OCI-LY3 (cell line): ENCODE measurements around the gene PALLD.
A peak's percentile ranks its signal among the peaks of the same experiment; 100 is the strongest.
"Not testable (repeated sequence)": the region's sequence is repeated elsewhere in the genome, so short reads cannot be mapped to it uniquely, and the experiment has no call there.

Experiments
- H2AFZ ChIP-seq: fragments of 200-600, 300-600 bp; shearing (Covaris generic); 2 replicates; pipeline ENCODE4 v1.6.0; 2014; ENCODE audit warnings: antibody characterized with exemption, low read depth, low read length
- H3K27ac ChIP-seq: fragments of 200-600, 300-600 bp; sonication (generic); 2 replicates; pipeline ENCODE4 v1.5.1; 2014; ENCODE audit warnings: mild to moderate bottlenecking, low read length, moderate library complexity, mixed read lengths
- H3K27me3 ChIP-seq: fragments of 200-600, 300-600 bp; sonication (generic); 2 replicates; pipeline ENCODE4 v1.6.1; 2014; ENCODE audit warnings: low read depth, low read length, mixed read lengths
- H3K36me3 ChIP-seq: fragments of 200-600, 300-600 bp; sonication (generic); replicated peaks from 2 replicates; pipeline ENCODE3; 2014; ENCODE audit warnings: low read depth, low read length, mixed read lengths
- H3K4me1 ChIP-seq: fragments of 300-600, 200-600 bp; sonication (generic); 2 replicates; pipeline ENCODE4 v1.6.1; 2014; ENCODE audit warnings: low read length, mixed read lengths
- H3K4me2 ChIP-seq: fragments of 200-600, 300-600 bp; sonication (generic); 2 replicates; pipeline ENCODE4 v1.6.1; 2014; ENCODE audit warnings: low read length, mixed read lengths
- H3K4me3 ChIP-seq: fragments of 300-600, 200-600 bp; sonication (generic); 2 replicates; pipeline ENCODE4 v1.5.1; 2014; ENCODE audit warnings: antibody characterized with exemption, mild to moderate bottlenecking, low read length, moderate library complexity
- H3K79me2 ChIP-seq: fragments of 300-600, 200-600 bp; shearing (Covaris generic); 2 replicates; pipeline ENCODE4 v1.6.1; 2014; ENCODE audit warnings: mild to moderate bottlenecking, low read length, mixed read lengths
- H3K9ac ChIP-seq: fragments of 300-600, 200-600 bp; shearing (Covaris generic); 2 replicates; pipeline ENCODE4 v1.6.0; 2014; ENCODE audit warnings: mild to moderate bottlenecking, low read length, moderate library complexity
- H3K9me3 ChIP-seq: fragments of 200-600, 300-600 bp; shearing (Covaris generic); 2 replicates; pipeline ENCODE4 v1.6.1; 2014; ENCODE audit warnings: low read length, mixed read lengths; ENCODE audit not compliant: insufficient read depth
- H4K20me1 ChIP-seq: fragments of 200-600, 300-600 bp; sonication (generic); 2 replicates; pipeline ENCODE4 v1.6.1; 2016; ENCODE audit warnings: low read length, mixed read lengths; ENCODE audit not compliant: insufficient read depth
- EZH2phosphoT487 ChIP-seq: fragments of 200-600 bp; shearing (Covaris generic); IDR thresholded peaks from 2 replicates; pipeline ENCODE4 v1.6.1; 2018; ENCODE audit warnings: antibody characterized with exemption, mixed run types, low read depth
- TF ChIP-seq, protein P1 (sequence below): fragments of 200-600, 300-600 bp; sonication (generic); IDR thresholded peaks from 2 replicates; pipeline ENCODE4 v1.5.1; 2014; ENCODE audit warnings: antibody characterized with exemption, low read length, low read depth

PALLD gene

DNA sequence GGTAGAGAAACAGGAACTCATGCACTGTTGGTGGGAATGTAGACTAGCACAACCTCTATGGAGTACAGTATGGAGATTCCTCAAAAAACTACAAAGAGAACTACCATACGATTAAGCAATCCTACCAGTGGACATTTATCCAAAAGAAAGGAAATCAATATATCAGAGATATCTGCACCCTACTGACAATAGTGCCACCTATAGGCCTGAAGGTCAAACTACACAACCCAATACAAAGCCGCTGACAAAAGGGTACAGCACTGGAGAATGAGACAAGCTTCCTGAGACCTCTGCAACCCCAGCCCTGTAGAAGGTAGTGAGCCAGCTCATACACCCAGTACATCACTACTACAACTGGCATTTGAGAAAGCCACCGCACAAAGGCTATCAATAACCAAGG, 446.1 kb downstream of the PALLD start:
- no peak overlapping the region for H2AFZ ChIP-seq

DNA sequence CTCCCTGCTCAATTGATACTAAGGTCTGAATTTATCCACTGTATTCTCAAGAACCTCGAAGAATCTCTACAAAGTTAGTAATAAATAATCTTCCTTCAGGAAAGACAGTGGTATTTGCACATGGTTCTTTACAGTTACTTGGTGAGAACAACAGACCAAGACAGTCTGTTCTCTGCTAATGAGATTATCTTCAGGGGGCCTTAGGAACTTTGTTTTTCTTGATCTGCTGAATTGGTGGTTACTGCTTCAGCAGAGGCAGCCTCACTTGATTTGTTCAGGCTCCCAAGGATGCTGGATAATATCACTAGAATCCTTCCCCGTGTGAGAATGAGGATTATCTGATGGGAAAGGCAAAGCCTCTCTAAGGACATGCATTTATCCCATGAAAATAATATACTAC, 448.4 kb downstream of the PALLD start:
- no peaks in the 10 kb centered on the region for H3K9me3 ChIP-seq
- H3K27ac ChIP-seq: no peak overlapping the region
- no peaks in the 10 kb centered on the region for H3K4me1 ChIP-seq
- no peak overlapping the region for H3K4me2 ChIP-seq
- H3K27me3 ChIP-seq: no peaks in the 10 kb centered on the region
- H3K4me3 ChIP-seq: no peak overlapping the region
- H3K79me2 ChIP-seq: no peaks in the 10 kb centered on the region
- no peak overlapping the region for H2AFZ ChIP-seq
- no peaks in the 10 kb centered on the region for H3K36me3 ChIP-seq
- TF ChIP-seq, protein P1, sequence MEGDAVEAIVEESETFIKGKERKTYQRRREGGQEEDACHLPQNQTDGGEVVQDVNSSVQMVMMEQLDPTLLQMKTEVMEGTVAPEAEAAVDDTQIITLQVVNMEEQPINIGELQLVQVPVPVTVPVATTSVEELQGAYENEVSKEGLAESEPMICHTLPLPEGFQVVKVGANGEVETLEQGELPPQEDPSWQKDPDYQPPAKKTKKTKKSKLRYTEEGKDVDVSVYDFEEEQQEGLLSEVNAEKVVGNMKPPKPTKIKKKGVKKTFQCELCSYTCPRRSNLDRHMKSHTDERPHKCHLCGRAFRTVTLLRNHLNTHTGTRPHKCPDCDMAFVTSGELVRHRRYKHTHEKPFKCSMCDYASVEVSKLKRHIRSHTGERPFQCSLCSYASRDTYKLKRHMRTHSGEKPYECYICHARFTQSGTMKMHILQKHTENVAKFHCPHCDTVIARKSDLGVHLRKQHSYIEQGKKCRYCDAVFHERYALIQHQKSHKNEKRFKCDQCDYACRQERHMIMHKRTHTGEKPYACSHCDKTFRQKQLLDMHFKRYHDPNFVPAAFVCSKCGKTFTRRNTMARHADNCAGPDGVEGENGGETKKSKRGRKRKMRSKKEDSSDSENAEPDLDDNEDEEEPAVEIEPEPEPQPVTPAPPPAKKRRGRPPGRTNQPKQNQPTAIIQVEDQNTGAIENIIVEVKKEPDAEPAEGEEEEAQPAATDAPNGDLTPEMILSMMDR: no peak
- TF ChIP-seq EZH2phosphoT487: no peak
- no peaks in the 10 kb centered on the region for H4K20me1 ChIP-seq
- no peak overlapping the region for H3K9ac ChIP-seq

More for the DNA sequence above, 446.1 kb downstream of the PALLD start:
- H3K27ac ChIP-seq: no peak overlapping the region
- H3K4me1 ChIP-seq: no peaks in the 10 kb centered on the region
- no peak overlapping the region for H3K4me2 ChIP-seq
- no peak overlapping the region for H3K9ac ChIP-seq
- H3K4me3 ChIP-seq: no peak overlapping the region
- no peaks in the 10 kb centered on the region for H4K20me1 ChIP-seq
- no peaks in the 10 kb centered on the region for H3K79me2 ChIP-seq
- no peaks in the 10 kb centered on the region for H3K9me3 ChIP-seq
- no peak for TF ChIP-seq EZH2phosphoT487
- TF ChIP-seq, protein P1: peak; percentile 83
- H3K36me3 ChIP-seq: no peaks in the 10 kb centered on the region
- no peaks in the 10 kb centered on the region for H3K27me3 ChIP-seq

DNA sequence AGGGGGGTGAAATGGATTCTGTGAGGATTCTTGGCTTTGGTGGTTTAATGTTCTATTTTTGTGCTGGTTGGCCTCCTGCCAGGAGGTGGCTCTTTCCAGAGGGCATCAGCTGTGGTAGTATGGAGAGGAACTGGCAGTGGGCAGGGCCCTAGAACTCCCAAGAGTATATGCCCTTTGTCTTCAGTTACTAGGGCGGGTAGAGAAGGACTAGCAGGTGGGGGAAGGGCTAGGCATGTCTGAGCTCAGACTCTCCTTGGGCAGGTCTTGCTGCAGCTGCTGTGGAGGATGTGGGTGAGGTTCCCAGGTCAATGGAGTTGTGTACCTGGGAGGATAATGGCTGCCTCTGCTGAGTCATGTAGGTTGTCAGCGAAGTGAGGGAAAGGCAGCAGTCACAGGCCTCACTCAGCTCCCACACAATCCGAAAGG, 456.0 kb downstream of the PALLD start:
- H3K36me3 ChIP-seq, H3K79me2 ChIP-seq, H3K4me2 ChIP-seq, H3K9ac ChIP-seq, H3K9me3 ChIP-seq, H4K20me1 ChIP-seq, H3K4me1 ChIP-seq, H3K27ac ChIP-seq, H2AFZ ChIP-seq, H3K27me3 ChIP-seq, H3K4me3 ChIP-seq: not testable (repeated sequence)

DNA sequence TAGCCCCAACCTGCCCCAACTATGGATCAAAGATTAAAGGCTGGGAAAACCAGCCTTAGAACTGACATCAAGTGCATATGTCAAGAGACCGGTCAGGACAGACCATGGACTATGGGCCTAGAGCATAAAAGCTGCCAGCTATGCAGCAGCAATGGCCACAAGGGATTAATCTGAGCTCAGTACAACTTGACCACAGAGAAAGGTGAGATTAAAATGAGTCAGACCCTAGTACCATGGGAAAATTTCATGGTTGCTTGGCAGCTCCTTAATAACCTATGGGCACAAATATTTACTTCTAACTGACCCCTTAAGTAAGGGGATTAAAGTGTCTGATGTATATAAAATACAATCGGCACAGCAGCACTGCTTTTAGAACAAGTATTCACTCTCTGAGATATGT, 458.8 kb downstream of the PALLD start:
- Histone ChIP-seq H3K9ac (no peak overlapping the region), H3K9me3 (no peaks in the 10 kb centered on the region), H3K4me1 (no peaks in the 10 kb centered on the region), H2AFZ (no peak overlapping the region), H3K27me3 (no peaks in the 10 kb centered on the region), H3K79me2 (no peaks in the 10 kb centered on the region), H3K4me3 (no peak overlapping the region), H3K4me2 (no peak overlapping the region), H3K27ac (no peak overlapping the region), H4K20me1 (no peaks in the 10 kb centered on the region), H3K36me3 (no peaks in the 10 kb centered on the region)
- no peak for TF ChIP-seq EZH2phosphoT487
- TF ChIP-seq, protein P1: no peak

DNA sequence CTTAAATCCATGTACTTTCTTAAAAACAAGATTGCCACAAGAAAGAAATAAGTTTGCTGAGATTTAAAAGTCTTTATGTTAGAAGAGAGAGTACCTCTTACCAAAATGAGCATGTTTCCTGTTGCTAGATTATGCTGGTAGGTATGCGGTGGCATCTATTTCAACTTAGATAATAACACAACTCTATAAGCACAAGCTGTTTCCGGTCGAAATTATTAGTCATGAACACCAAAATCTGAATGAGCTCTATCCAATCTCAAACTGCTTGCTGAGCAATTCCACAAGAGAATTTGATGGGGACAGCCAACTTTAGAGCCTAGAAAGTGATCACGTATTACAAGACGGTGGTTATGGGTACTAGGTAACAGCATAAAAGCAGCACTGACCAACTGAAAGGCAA, 463.9 kb downstream of the PALLD start:
- no peaks in the 10 kb centered on the region for H3K79me2 ChIP-seq
- no peaks in the 10 kb centered on the region for H3K9me3 ChIP-seq
- no peak overlapping the region for H3K4me2 ChIP-seq
- no peak overlapping the region for H3K27ac ChIP-seq
- peaks cover 3% of the 10 kb centered on the region for H3K36me3 ChIP-seq
- no peak overlapping the region for H3K4me3 ChIP-seq
- no peaks in the 10 kb centered on the region for H4K20me1 ChIP-seq
- TF ChIP-seq, protein P1: no peak
- TF ChIP-seq EZH2phosphoT487: no peak
- H3K27me3 ChIP-seq: no peaks in the 10 kb centered on the region
- H3K9ac ChIP-seq: no peak overlapping the region
- no peak overlapping the region for H2AFZ ChIP-seq
- H3K4me1 ChIP-seq: no peaks in the 10 kb centered on the region
